ENCODE results near the gene SKA3.

DNA sequence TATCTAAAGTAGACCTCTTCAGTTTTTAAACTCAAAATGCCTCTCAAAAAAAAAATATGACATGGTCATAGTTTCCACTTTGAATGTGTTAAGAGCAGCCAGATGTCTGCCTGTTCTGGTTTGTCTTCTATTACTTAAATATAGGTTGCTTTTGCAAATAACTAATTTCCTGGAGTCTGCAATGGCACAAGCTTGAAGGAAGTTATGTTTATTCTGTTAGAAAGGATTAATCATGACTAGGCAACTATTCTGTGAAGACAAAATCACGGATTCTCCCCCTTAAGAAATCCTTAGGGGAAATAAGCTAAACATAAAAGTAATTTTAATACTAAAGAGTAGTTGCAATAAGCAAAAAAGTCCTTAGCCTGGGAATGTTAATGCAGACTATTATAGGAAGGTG is 26.3 kb downstream of the SKA3 start:
- TF ChIP-seq, protein P1, sequence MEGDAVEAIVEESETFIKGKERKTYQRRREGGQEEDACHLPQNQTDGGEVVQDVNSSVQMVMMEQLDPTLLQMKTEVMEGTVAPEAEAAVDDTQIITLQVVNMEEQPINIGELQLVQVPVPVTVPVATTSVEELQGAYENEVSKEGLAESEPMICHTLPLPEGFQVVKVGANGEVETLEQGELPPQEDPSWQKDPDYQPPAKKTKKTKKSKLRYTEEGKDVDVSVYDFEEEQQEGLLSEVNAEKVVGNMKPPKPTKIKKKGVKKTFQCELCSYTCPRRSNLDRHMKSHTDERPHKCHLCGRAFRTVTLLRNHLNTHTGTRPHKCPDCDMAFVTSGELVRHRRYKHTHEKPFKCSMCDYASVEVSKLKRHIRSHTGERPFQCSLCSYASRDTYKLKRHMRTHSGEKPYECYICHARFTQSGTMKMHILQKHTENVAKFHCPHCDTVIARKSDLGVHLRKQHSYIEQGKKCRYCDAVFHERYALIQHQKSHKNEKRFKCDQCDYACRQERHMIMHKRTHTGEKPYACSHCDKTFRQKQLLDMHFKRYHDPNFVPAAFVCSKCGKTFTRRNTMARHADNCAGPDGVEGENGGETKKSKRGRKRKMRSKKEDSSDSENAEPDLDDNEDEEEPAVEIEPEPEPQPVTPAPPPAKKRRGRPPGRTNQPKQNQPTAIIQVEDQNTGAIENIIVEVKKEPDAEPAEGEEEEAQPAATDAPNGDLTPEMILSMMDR (IDR thresholded peaks at IDR 0.05): no peak
- no peak for TF ChIP-seq POLR2A (IDR thresholded peaks at IDR 0.05)

All from uterus (tissue), 2 donors.